Activated T-helper 1 cell treated with anti-CD3 and anti-CD28 coated beads, Interleukin-2, amount 50 U/mL, for 16 hours (primary cell): Measurements from ENCODE around the gene RBMS1.

ENCODE experiments used
- DNase-seq, 2 donors: peaks; one replicate each; pipeline ENCODE4 v3.0.0-alpha.2; 2020; ENCODE audit warnings: low read depth in 1 of 2, low spot score in 1 of 2

The RBMS1 gene

GRCh38 chr2:160258492-160258805 is 235.2 kb downstream of the RBMS1 start:
- DNase-seq = no peak

GRCh38 chr2:160257743-160258491 is 235.7 kb downstream of the RBMS1 start:
- no peak for DNase-seq

GRCh38 chr2:160257041-160257742 is 236.4 kb downstream of the RBMS1 start:
- DNase-seq = no peak

- DNase-seq = no peak
Observed at GRCh38 chr2:160256507-160256906, 237.1 kb downstream of the RBMS1 start.

- DNase-seq = no peak
Observed at GRCh38 chr2:160255408-160255807, 238.2 kb downstream of the RBMS1 start.

GRCh38 chr2:160254189-160254762 is 239.3 kb downstream of the RBMS1 start:
- no peak for DNase-seq

GRCh38 chr2:160253440-160254188 is 240.0 kb downstream of the RBMS1 start:
- no peak for DNase-seq

- DNase-seq = no peak
Observed at GRCh38 chr2:160252900-160253299, 240.7 kb downstream of the RBMS1 start.

GRCh38 chr2:160252278-160252887 is 241.2 kb downstream of the RBMS1 start:
- no peak for DNase-seq

- DNase-seq = no peak
Observed at GRCh38 chr2:160251569-160251968, 242.0 kb downstream of the RBMS1 start.

GRCh38 chr2:160249876-160250275 is 243.7 kb downstream of the RBMS1 start:
- DNase-seq = no peak

GRCh38 chr2:160247296-160248035 is 246.1 kb downstream of the RBMS1 start:
- DNase-seq = no peak

GRCh38 chr2:160246356-160246755 is 247.3 kb downstream of the RBMS1 start:
- DNase-seq = no peak

- DNase-seq = no peak
Observed at GRCh38 chr2:160245614-160246155, 247.9 kb downstream of the RBMS1 start.

GRCh38 chr2:160242893-160243564 is 250.6 kb downstream of the RBMS1 start:
- DNase-seq = no peak

- DNase-seq = no peak
Observed at GRCh38 chr2:160241251-160242137, 252.1 kb downstream of the RBMS1 start.

GRCh38 chr2:160239436-160239835 is 254.2 kb downstream of the RBMS1 start:
- no peak for DNase-seq

GRCh38 chr2:160238392-160238791 is 255.2 kb downstream of the RBMS1 start:
- no peak for DNase-seq
